GM12875 (cell line): ENCODE results near the gene TAX1BP3.

ENCODE experiments used
- H3K4me3 ChIP-seq: one replicate; pipeline ENCODE4 v1.5.1; 2011; ENCODE audit warnings: low read depth, low read length, control low read depth
- CTCF ChIP-seq: IDR thresholded peaks from 2 replicates; pipeline ENCODE4 v1.5.1; 2011; ENCODE audit warnings: low read depth, mild to moderate bottlenecking, control low read depth, inconsistent platforms, low read length, moderate library complexity, borderline replicate concordance; ENCODE audit not compliant: insufficient read depth

TAX1BP3 gene

GRCh38 chr17:3685174-3685573, 16.8 kb upstream of the TAX1BP3 start:
- no peak for TF ChIP-seq CTCF
- H3K4me3 ChIP-seq: no peak overlapping the region

GRCh38 chr17:3683054-3683511, 14.7 kb upstream of the TAX1BP3 start:
- H3K4me3 ChIP-seq: no peak overlapping the region
- peak; percentile 98 for TF ChIP-seq CTCF

GRCh38 chr17:3682033-3682432, 13.7 kb upstream of the TAX1BP3 start:
- TF ChIP-seq CTCF: no peak

GRCh38 chr17:3681565-3681964, 13.2 kb upstream of the TAX1BP3 start:
- H3K4me3 ChIP-seq: no peak overlapping the region
- TF ChIP-seq CTCF: no peak

More at GRCh38 chr17:3682033-3682432, 13.7 kb upstream of the TAX1BP3 start:
- no peak overlapping the region for H3K4me3 ChIP-seq

- H3K4me3 ChIP-seq: no peak overlapping the region
- no peak for TF ChIP-seq CTCF
These were observed 12.7 kb upstream of the TAX1BP3 start for GRCh38 chr17:3681057-3681456.

- no peak for TF ChIP-seq CTCF
- H3K4me3 ChIP-seq: no peak overlapping the region
These were observed 11.3 kb upstream of the TAX1BP3 start for GRCh38 chr17:3679531-3680126.

- no peak overlapping the region for H3K4me3 ChIP-seq
These were observed 10.6 kb upstream of the TAX1BP3 start for GRCh38 chr17:3678821-3679530.

More at GRCh38 chr17:3678821-3679530, 10.6 kb upstream of the TAX1BP3 start:
- TF ChIP-seq CTCF: no peak
